IMR-90 (cell line): ENCODE measurements around the gene LIAS. TPM values are rescaled to one million over a fixed set of nuclear protein-coding genes. Genes with fewer than 3 reads are reported as not detected.

Experiments used
- ATAC-seq: fragments of 200-7000 bp; cut with Tn5 transposase; 2 replicates; pipeline ENCODE4 v1.9.1; 2020; ENCODE audit warnings: low read depth, mild to moderate bottlenecking, moderate library complexity
- BruUV-seq: library from RNA; stranded (reverse); fragments of 400-500 nt; replicated peaks from 2 replicates; lab custom pipeline; 2021; lab: Mats Ljungman, UMichigan
- CTCF ChIA-PET: fragments of 300-600 bp; formaldehyde crosslinking; extraction: SDS; loops from one replicate; lab custom pipeline; 2021; ENCODE audit warnings: antibody characterized with exemption; lab: Yijun Ruan, JAX
- POLR2A ChIA-PET: fragments of 300-600 bp; sonication (Branson Sonifier 250); formaldehyde crosslinking; loops from one replicate; lab custom pipeline; 2022; ENCODE audit warnings: antibody characterized with exemption; ENCODE audit not compliant: unreplicated experiment; lab: Charles Lee
- DNase-seq: peaks from one replicate; pipeline ENCODE4 v3.0.0; 2013
- H2AFZ ChIP-seq: replicated peaks from 2 replicates; pipeline ENCODE3; 2013; ENCODE audit warnings: low read length, mild to moderate bottlenecking; ENCODE audit not compliant: poor library complexity
- H2AK5ac ChIP-seq: 2 replicates; pipeline ENCODE4 v1.6.1; 2013; ENCODE audit warnings: low read depth, low read length, inconsistent platforms
- H2AK9ac ChIP-seq: replicated peaks from 2 replicates; pipeline ENCODE3; 2013; ENCODE audit warnings: mild to moderate bottlenecking, low read depth, low read length, moderate library complexity; ENCODE audit not compliant: poor library complexity
- H2BK120ac ChIP-seq: 2 replicates; pipeline ENCODE4 v1.6.1; 2013; ENCODE audit warnings: low read depth, low read length, inconsistent platforms
- H2BK15ac ChIP-seq: 3 replicates; pipeline ENCODE4 v1.6.1; 2013; ENCODE audit warnings: low read depth, low read length, inconsistent platforms
- H2BK20ac ChIP-seq: 2 replicates; pipeline ENCODE4 v1.6.1; 2013; ENCODE audit warnings: low read depth, mild to moderate bottlenecking, inconsistent platforms, low read length, moderate library complexity
- H2BK5ac ChIP-seq: 2 replicates; pipeline ENCODE4 v1.6.1; 2013; ENCODE audit warnings: mild to moderate bottlenecking, low read depth, low read length, inconsistent platforms; ENCODE audit not compliant: poor library complexity, severe bottlenecking
- H3K14ac ChIP-seq: replicated peaks from 2 replicates; pipeline ENCODE4 v1.6.1; 2013; ENCODE audit warnings: low read depth, low read length, inconsistent platforms
- H3K18ac ChIP-seq: 2 replicates; pipeline ENCODE4 v1.6.1; 2013; ENCODE audit warnings: low read depth, low read length, control low read depth
- H3K23ac ChIP-seq: 2 replicates; pipeline ENCODE4 v1.6.1; 2013; ENCODE audit warnings: low read depth, low read length, inconsistent platforms
- H3K27ac ChIP-seq: 2 replicates; pipeline ENCODE4 v1.5.1; 2013; ENCODE audit warnings: mild to moderate bottlenecking, control low read depth, low read length; ENCODE audit not compliant: insufficient read depth
- H3K27me3 ChIP-seq: 2 replicates; pipeline ENCODE4 v1.6.1; 2013; ENCODE audit warnings: low read length; ENCODE audit not compliant: control insufficient read depth, insufficient read depth
- H3K36me3 ChIP-seq: 2 replicates; pipeline ENCODE4 v1.6.1; 2013; ENCODE audit warnings: low read length, mixed read lengths; ENCODE audit not compliant: control insufficient read depth, insufficient read depth
- H3K4ac ChIP-seq: 2 replicates; pipeline ENCODE4 v1.6.1; 2013; ENCODE audit warnings: low read depth, low read length, inconsistent platforms
- H3K4me1 ChIP-seq: 2 replicates; pipeline ENCODE4 v1.6.1; 2013; ENCODE audit warnings: low read length, mixed read lengths; ENCODE audit not compliant: control insufficient read depth, insufficient read depth
- H3K4me2 ChIP-seq: 2 replicates; pipeline ENCODE4 v1.6.1; 2013; ENCODE audit warnings: low read depth, mild to moderate bottlenecking, control low read depth, low read length, moderate library complexity
- H3K4me3 ChIP-seq: 2 replicates; pipeline ENCODE4 v1.5.1; 2013; ENCODE audit warnings: low read depth, mild to moderate bottlenecking, control low read depth, low read length, moderate library complexity; ENCODE audit not compliant: insufficient read depth
- H3K56ac ChIP-seq: 2 replicates; pipeline ENCODE4 v1.6.1; 2013; ENCODE audit warnings: low read length, inconsistent platforms; ENCODE audit not compliant: insufficient read depth; ENCODE audit errors: extremely low read depth
- H3K79me1 ChIP-seq, 2 experiments: 2 replicates each; pipeline ENCODE4 v1.6.1; 2013; ENCODE audit warnings: low read length in 2 of 2, inconsistent platforms in 1 of 2, low read depth in 1 of 2
- H3K9ac ChIP-seq: 2 replicates; pipeline ENCODE4 v1.6.1; 2013; ENCODE audit warnings: low read depth, low read length, control low read depth
- H3K9me1 ChIP-seq: 2 replicates; pipeline ENCODE4 v1.6.1; 2013; ENCODE audit warnings: low read length, inconsistent platforms; ENCODE audit not compliant: insufficient read depth
- H3K9me3 ChIP-seq: 2 replicates; pipeline ENCODE4 v1.6.1; 2013; ENCODE audit warnings: low read length; ENCODE audit not compliant: control insufficient read depth, insufficient read depth
- H4K20me1 ChIP-seq: 2 replicates; pipeline ENCODE4 v1.6.1; 2013; ENCODE audit warnings: low read length, inconsistent platforms; ENCODE audit not compliant: insufficient read depth
- H4K5ac ChIP-seq: 2 replicates; pipeline ENCODE4 v1.6.1; 2013; ENCODE audit warnings: mild to moderate bottlenecking, low read depth, low read length, control low read depth
- H4K8ac ChIP-seq, 2 experiments: 2 replicates each; pipeline ENCODE4 v1.6.1; 2013; ENCODE audit warnings: low read depth in 2 of 2, low read length in 2 of 2, control low read depth in 1 of 2, inconsistent platforms in 1 of 2
- H4K91ac ChIP-seq: 2 replicates; pipeline ENCODE4 v1.6.1; 2013; ENCODE audit warnings: low read depth, low read length, inconsistent platforms; ENCODE audit not compliant: insufficient read depth
- BHLHE40 ChIP-seq: fragments of 150-350 bp; IDR thresholded peaks from 2 replicates; pipeline ENCODE4 v1.6.1; 2016; ENCODE audit warnings: mild to moderate bottlenecking, low read depth, low read length
- CEBPB ChIP-seq: IDR thresholded peaks from 2 replicates; pipeline ENCODE4 v1.6.1; 2012; ENCODE audit warnings: low read depth, low read length, improper control_type of control experiment
- CHD1 ChIP-seq: IDR thresholded peaks from 2 replicates; pipeline ENCODE4 v1.6.1; 2012; ENCODE audit warnings: low read depth, low read length, improper control_type of control experiment
- CTCF ChIP-seq: conservative IDR thresholded peaks from 2 replicates; pipeline ENCODE4 v1.5.1; 2012; ENCODE audit warnings: mild to moderate bottlenecking, low read depth, low read length, improper control_type of control experiment
- FOS ChIP-seq: fragments of 150-350 bp; IDR thresholded peaks from 2 replicates; pipeline ENCODE4 v1.6.1; 2016; ENCODE audit warnings: low read depth, low read length
- MAFK ChIP-seq: IDR thresholded peaks from 2 replicates; pipeline ENCODE4 v1.6.1; 2012; ENCODE audit warnings: low read depth, low read length, improper control_type of control experiment
- MAZ ChIP-seq: IDR thresholded peaks from 2 replicates; pipeline ENCODE4 v1.6.1; 2012; ENCODE audit warnings: low read depth, mild to moderate bottlenecking, low read length, improper control_type of control experiment, moderate library complexity, borderline replicate concordance
- MXI1 ChIP-seq: IDR thresholded peaks from 2 replicates; pipeline ENCODE4 v1.6.1; 2012; ENCODE audit warnings: low read depth, mild to moderate bottlenecking, low read length, moderate library complexity, borderline replicate concordance
- NFE2L2 ChIP-seq: fragments of 150-350 bp; IDR thresholded peaks from 2 replicates; pipeline ENCODE4 v1.6.1; 2016; ENCODE audit warnings: low read depth, mild to moderate bottlenecking, low read length
- POLR2A ChIP-seq: IDR thresholded peaks from 2 replicates; pipeline ENCODE4 v1.6.1; 2012; ENCODE audit warnings: mild to moderate bottlenecking, low read depth, low read length
- RAD21 ChIP-seq: IDR thresholded peaks from 2 replicates; pipeline ENCODE4 v1.6.1; 2012; ENCODE audit warnings: low read length, improper control_type of control experiment
- RFX5 ChIP-seq: IDR thresholded peaks from 2 replicates; pipeline ENCODE4 v1.8.0; 2012; ENCODE audit warnings: low read depth, mild to moderate bottlenecking, low read length, moderate library complexity
- SMC3 ChIP-seq: fragments of 150-350 bp; IDR thresholded peaks from 2 replicates; pipeline ENCODE4 v1.6.1; 2016; ENCODE audit warnings: low read depth, mild to moderate bottlenecking, antibody characterized with exemption, low read length, moderate library complexity
- WGBS, 2 experiments: methylation state at CpG; one replicate each; pipeline versions ENCODE4 v1.1.5 to v1.1.7; 2013; ENCODE audit warnings: missing lambda C conversion rate in 2 of 2; ENCODE audit not compliant: insufficient read length in 1 of 2; ENCODE audit errors: extremely low coverage in 2 of 2; 5-methylcytosine and 5-hydroxymethylcytosine counted together
- dilution Hi-C: fragments of 300-500 bp; cut with HindIII; formaldehyde crosslinking; loops from one replicate; pipeline ENCODE4 v1.14.3; 2018; ENCODE audit warnings: low sequenced_read_pairs; ENCODE audit not compliant: unreplicated experiment
- in situ Hi-C: fragments of 300-500 bp; cut with MboI; formaldehyde crosslinking; loops from 3 replicates; pipeline ENCODE4 v1.14.3; 2019; ENCODE audit warnings: low sequenced_read_pairs, inconsistent platforms, mixed read lengths
- intact Hi-C: fragments of 100-400 bp; cut with micrococcal nuclease; formaldehyde crosslinking; loops from 2 replicates; pipeline ENCODE4 v1.10.0; 2022
- polyA plus RNA-seq, 3 experiments: library from polyadenylated mRNA; depleted of rRNA; stranded (reverse); fragments of >200 nt; gene quantifications; 2 replicates each; pipeline ENCODE4 v1.2.3, GENCODE V29; 2012; ENCODE audit warnings: low replicate concordance in 1 of 3
- total RNA-seq: library from RNA; depleted of rRNA; stranded (reverse); fragments of >200 nt; gene quantifications from 2 replicates; pipeline ENCODE4 v1.2.3, GENCODE V29; 2012
- TF ChIP-seq, protein P1 (sequence below): fragments of 150-350 bp; IDR thresholded peaks from 2 replicates; pipeline ENCODE4 v1.6.1; 2016; ENCODE audit warnings: low read depth, mild to moderate bottlenecking, low read length, moderate library complexity, borderline replicate concordance
- TF ChIP-seq, protein P2 (sequence below): fragments of 150-350 bp; IDR thresholded peaks from 2 replicates; pipeline ENCODE4 v1.6.1; 2017; ENCODE audit warnings: mild to moderate bottlenecking, antibody characterized with exemption, low read length, low read depth

Gene LIAS
- total and polyA plus RNA-seq, 2 of the 4 experiments (the other 2 are of a cell fraction): 3.2 to 7.8 TPM

GRCh38 chr4:39522068-39522467 is 63.2 kb downstream of the LIAS start:
- Histone ChIP-seq H3K9ac (no peak overlapping the region), H4K91ac (no peak overlapping the region), H4K5ac (peak overlapping the region; percentile 36; the same call in 1 of the 2 replicates), H2BK5ac (peak overlapping the region; percentile 71), H2AK9ac (no peak overlapping the region), H3K9me1 (peaks cover 9% of the 10 kb centered on the region; the same call in 1 of the 2 replicates), H4K20me1 (peaks cover 23% of the 10 kb centered on the region; the same call in 1 of the 2 replicates), H3K56ac (no peak overlapping the region), H3K27me3 (no peaks in the 10 kb centered on the region), H3K9me3 (no peaks in the 10 kb centered on the region), H3K36me3 (peaks cover 18% of the 10 kb centered on the region), H3K18ac (peak overlapping the region; percentile 41; the same call in 1 of the 2 replicates), H4K8ac (no peak overlapping the region; a peak in 1 of 4 replicates), H2AK5ac (no peak overlapping the region), H3K79me1 (peaks cover 8 to 56% of the 10 kb centered on the region in 2 experiments), H3K4me1 (peaks cover 7% of the 10 kb centered on the region), H2BK20ac (no peak overlapping the region), H2BK120ac (no peak overlapping the region), H2AFZ (no peak overlapping the region), H3K14ac (no peak overlapping the region), H3K4me3 (no peak overlapping the region), H3K23ac (no peak overlapping the region), H2BK15ac (no peak overlapping the region), H3K27ac (no peak overlapping the region), H3K4me2 (peak overlapping the region; percentile 88; the same call in 1 of the 2 replicates), H3K4ac (no peak overlapping the region; the same call in 1 of the 2 replicates)
- POLR2A ChIA-PET: no interaction called here
- CTCF ChIA-PET: interaction anchor here (0.6 kb wide), 1 partner anchor 10 kb away, joined by 3 read pairs; no protein-coding TSS in a partner anchor
- intact Hi-C loops: no loop called here
- DNase-seq (no peak), ATAC-seq (no peak)
- dilution Hi-C loops: no loop called here
- WGBS, 2 experiments: no CpG with 5 or more reads among the region's 2 CpGs
- no TSS peak for BruUV-seq
- TF ChIP-seq MXI1: no peak
- TF ChIP-seq, protein P1, sequence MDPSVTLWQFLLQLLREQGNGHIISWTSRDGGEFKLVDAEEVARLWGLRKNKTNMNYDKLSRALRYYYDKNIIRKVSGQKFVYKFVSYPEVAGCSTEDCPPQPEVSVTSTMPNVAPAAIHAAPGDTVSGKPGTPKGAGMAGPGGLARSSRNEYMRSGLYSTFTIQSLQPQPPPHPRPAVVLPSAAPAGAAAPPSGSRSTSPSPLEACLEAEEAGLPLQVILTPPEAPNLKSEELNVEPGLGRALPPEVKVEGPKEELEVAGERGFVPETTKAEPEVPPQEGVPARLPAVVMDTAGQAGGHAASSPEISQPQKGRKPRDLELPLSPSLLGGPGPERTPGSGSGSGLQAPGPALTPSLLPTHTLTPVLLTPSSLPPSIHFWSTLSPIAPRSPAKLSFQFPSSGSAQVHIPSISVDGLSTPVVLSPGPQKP: no peak
- no peak for TF ChIP-seq NFE2L2
- no peak for TF ChIP-seq RFX5
- no peak for TF ChIP-seq RAD21
- no peak for TF ChIP-seq POLR2A
- TF ChIP-seq MAFK: no peak
- no peak for TF ChIP-seq MAZ
- no peak for TF ChIP-seq SMC3
- no peak for TF ChIP-seq CTCF
- TF ChIP-seq, protein P2, sequence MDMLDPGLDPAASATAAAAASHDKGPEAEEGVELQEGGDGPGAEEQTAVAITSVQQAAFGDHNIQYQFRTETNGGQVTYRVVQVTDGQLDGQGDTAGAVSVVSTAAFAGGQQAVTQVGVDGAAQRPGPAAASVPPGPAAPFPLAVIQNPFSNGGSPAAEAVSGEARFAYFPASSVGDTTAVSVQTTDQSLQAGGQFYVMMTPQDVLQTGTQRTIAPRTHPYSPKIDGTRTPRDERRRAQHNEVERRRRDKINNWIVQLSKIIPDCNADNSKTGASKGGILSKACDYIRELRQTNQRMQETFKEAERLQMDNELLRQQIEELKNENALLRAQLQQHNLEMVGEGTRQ: no peak
- no peak for TF ChIP-seq FOS
- no peak for TF ChIP-seq CHD1
- no peak for TF ChIP-seq BHLHE40
- no peak for TF ChIP-seq CEBPB
- in situ Hi-C loops: loop anchor here (10.0 kb wide), 1 partner anchor 113 kb away; the partner anchor contains the start of gene SMIM14
